ENCODE measurements around the gene DNER. TPM values are rescaled to one million over a fixed set of nuclear protein-coding genes. Genes with fewer than 3 reads are reported as not detected.
A peak's percentile ranks its signal among the peaks of the same experiment; 100 is the strongest.
"Not testable (repeated sequence)": the region's sequence is repeated elsewhere in the genome, so short reads cannot be mapped to it uniquely, and the experiment has no call there.

DNER gene
- polyA plus RNA-seq, 6 donors from 2014 or later: not detected

- peaks cover 13 to 30% (median 21%) of the 10 kb centered on the region in 3 donors for H3K27me3 Mint-ChIP-seq
- H3K36me3 Mint-ChIP-seq: peaks cover 0 to under 1% of the 10 kb centered on the region in 2 donors
- H3K9me3 Mint-ChIP-seq: peaks cover 2 to 3% (median 2%) of the 10 kb centered on the region in 7 donors
- ATAC-seq (ENCODE audit: low read depth in 2 of 2) (no peak), DNase-seq (no peak)
- H3K27ac Mint-ChIP-seq: no peak overlapping the region
- H3K4me1 Mint-ChIP-seq: no peaks in the 10 kb centered on the region
- H3K4me3 Mint-ChIP-seq: no peak overlapping the region
Observed at GRCh38 chr2:229731916-229732315, 17.6 kb upstream of the DNER start.

DNA sequence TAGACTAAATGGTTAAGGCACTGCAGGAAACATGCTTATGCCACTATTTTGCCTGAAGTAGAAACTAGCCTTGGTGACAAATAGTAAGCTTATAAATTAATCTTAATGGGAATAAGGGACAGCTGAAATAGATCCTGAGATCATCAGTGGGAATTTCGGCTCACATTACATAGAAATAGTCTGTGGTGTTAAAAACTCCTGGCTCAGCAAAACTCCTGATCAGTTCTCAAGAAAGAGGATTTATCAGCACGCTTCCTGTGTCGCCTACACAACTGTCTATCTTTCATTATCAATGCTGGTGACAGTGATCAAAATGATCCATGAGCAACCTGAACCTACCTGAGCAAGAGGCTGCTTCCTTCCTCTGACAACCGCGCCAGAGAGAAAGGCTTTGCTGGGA is 17.0 kb upstream of the DNER start:
- no peaks in the 10 kb centered on the region for H3K4me1 Mint-ChIP-seq
- no peaks in the 10 kb centered on the region for H3K36me3 Mint-ChIP-seq
- no peak overlapping the region for H3K27ac Mint-ChIP-seq
- no peaks in the 10 kb centered on the region for H3K9me3 Mint-ChIP-seq
- DNase-seq (no peak), ATAC-seq (ENCODE audit: low read depth in 2 of 2) (no peak)
- H3K27me3 Mint-ChIP-seq: peaks cover 13 to 36% (median 21%) of the 10 kb centered on the region in 3 donors
- no peak overlapping the region for H3K4me3 Mint-ChIP-seq

GRCh38 chr2:229728370-229728769 is 14.0 kb upstream of the DNER start:
- Mint-ChIP-seq H3K27ac (no peak overlapping the region), H3K36me3 (no peaks in the 10 kb centered on the region), H3K27me3 (peaks cover 24 to 38% (median 25%) of the 10 kb centered on the region in 3 donors), H3K4me3 (no peak overlapping the region), H3K4me1 (no peaks in the 10 kb centered on the region), H3K9me3 (peaks cover 0 to 1% (median 0%) of the 10 kb centered on the region in 7 donors)
- DNase-seq: no peak
- ATAC-seq (ENCODE audit: low read depth in 2 of 2): no peak

- ATAC-seq (ENCODE audit: low read depth in 2 of 2) (no peak), DNase-seq (no peak)
- Mint-ChIP-seq H3K27me3 (peaks cover 22 to 32% (median 28%) of the 10 kb centered on the region in 3 donors), H3K27ac (no peak overlapping the region), H3K36me3 (no peaks in the 10 kb centered on the region), H3K4me1 (no peaks in the 10 kb centered on the region), H3K4me3 (no peak overlapping the region), H3K9me3 (peaks cover 0 to 1% (median 0%) of the 10 kb centered on the region in 7 donors)
Observed at GRCh38 chr2:229726643-229727042, 12.3 kb upstream of the DNER start.

- Mint-ChIP-seq H3K27ac (no peak overlapping the region), H3K4me1 (no peaks in the 10 kb centered on the region), H3K9me3 (peaks cover 0 to 1% (median 0%) of the 10 kb centered on the region in 7 donors), H3K4me3 (no peak overlapping the region), H3K36me3 (no peaks in the 10 kb centered on the region), H3K27me3 (peaks cover 22 to 32% (median 28%) of the 10 kb centered on the region in 3 donors)
- DNase-seq (no peak), ATAC-seq (ENCODE audit: low read depth in 2 of 2) (no peak)
Observed at GRCh38 chr2:229725716-229726574, 11.6 kb upstream of the DNER start.

DNA sequence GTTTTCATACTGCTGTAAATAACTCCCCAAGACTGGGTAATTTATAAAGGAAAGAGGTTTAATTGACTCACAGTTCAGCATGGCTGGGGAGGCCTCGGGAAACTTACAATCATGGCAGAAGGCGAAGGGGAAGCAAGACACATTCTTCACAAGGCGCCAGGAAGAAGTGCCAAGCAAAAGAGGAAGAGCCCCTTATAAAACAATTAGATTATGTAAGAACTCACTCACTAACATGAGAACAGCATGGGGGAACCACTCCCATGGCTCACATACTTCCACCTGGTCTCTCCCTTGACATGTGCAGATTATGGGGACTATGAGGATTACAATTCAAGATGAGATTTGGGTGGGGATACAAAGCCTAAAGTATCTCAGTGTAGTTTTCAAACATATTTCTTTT is 8.8 kb upstream of the DNER start:
- not testable (repeated sequence) for H3K9me3 Mint-ChIP-seq; ATAC-seq (ENCODE audit: low read depth in 2 of 2); H3K36me3 Mint-ChIP-seq; DNase-seq; H3K4me1 Mint-ChIP-seq; H3K27ac Mint-ChIP-seq; H3K4me3 Mint-ChIP-seq
- peaks cover 33 to 47% (median 42%) of the 10 kb centered on the region in 3 donors for H3K27me3 Mint-ChIP-seq

DNA sequence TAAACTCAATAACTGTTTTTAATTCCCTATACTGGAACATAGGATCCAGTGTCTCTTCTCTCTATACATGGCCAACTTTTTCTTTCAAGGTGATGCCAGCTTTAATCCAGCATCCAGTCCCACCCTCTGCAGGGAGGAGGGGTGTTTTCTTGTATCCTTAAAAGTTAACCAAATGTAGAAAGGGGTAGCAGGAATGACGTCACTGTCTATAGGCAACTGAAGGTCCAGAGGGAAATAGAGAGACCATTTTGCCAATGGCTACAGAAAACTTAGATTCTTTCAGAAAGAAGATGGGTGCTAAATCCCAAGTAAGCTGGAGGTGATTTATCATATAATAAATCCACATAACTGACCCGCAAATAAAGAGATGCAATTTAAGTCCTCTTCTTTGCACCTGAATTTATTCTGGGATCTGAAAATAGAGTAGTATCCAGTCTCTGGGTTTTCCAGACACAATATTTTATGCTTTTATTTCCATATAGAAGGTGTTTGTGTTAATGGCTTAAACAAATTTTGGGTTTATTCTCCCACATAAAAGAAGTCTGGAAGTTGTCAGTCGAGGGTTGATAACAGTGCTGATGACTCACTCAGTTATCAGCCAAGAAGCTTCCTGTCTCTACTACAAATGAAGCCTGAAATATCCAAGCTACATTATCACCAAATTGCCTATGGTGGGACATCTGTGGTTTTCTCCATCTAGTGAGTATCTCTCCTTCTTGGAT is 5.7 kb upstream of the DNER start:
- H3K4me1 Mint-ChIP-seq: peaks cover 0 to 7% (median 6%) of the 10 kb centered on the region in 3 donors
- no peak overlapping the region for H3K27ac Mint-ChIP-seq
- no peak overlapping the region for H3K4me3 Mint-ChIP-seq
- peaks cover 55 to 69% (median 62%) of the 10 kb centered on the region in 3 donors for H3K27me3 Mint-ChIP-seq
- no peaks in the 10 kb centered on the region for H3K36me3 Mint-ChIP-seq
- no peak for DNase-seq
- H3K9me3 Mint-ChIP-seq: peaks cover 0 to 1% (median 0%) of the 10 kb centered on the region in 7 donors
- no peak for ATAC-seq (ENCODE audit: low read depth in 2 of 2)

DNA sequence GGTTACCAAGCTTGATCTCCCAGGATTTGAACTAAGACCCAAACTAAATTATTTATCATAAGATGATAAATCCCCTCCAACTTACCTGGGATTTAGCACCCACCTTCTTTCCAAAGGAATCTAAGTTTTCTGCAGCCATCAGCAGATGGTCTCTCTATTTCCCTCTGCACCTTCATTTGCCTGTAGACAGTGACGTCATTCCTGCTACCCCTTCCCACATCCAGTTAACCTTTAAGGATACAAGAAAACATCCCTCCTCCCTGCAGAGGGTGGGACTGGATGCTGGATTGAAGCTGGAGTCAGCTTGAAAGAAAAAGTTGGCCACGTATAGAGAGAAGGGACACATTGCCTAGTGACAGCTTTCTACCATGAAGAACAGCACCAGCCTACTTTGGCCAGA is 3.7 kb upstream of the DNER start:
- Mint-ChIP-seq H3K4me1 (peaks cover 4 to 12% (median 11%) of the 10 kb centered on the region in 3 donors), H3K4me3 (no peak overlapping the region), H3K36me3 (no peaks in the 10 kb centered on the region), H3K27me3 (peaks cover 46 to 61% (median 52%) of the 10 kb centered on the region in 3 donors), H3K9me3 (peaks cover 0 to under 1% (median 0%) of the 10 kb centered on the region in 7 donors), H3K27ac (no peak overlapping the region)
- DNase-seq: no peak
- no peak for ATAC-seq (ENCODE audit: low read depth in 2 of 2)

DNA sequence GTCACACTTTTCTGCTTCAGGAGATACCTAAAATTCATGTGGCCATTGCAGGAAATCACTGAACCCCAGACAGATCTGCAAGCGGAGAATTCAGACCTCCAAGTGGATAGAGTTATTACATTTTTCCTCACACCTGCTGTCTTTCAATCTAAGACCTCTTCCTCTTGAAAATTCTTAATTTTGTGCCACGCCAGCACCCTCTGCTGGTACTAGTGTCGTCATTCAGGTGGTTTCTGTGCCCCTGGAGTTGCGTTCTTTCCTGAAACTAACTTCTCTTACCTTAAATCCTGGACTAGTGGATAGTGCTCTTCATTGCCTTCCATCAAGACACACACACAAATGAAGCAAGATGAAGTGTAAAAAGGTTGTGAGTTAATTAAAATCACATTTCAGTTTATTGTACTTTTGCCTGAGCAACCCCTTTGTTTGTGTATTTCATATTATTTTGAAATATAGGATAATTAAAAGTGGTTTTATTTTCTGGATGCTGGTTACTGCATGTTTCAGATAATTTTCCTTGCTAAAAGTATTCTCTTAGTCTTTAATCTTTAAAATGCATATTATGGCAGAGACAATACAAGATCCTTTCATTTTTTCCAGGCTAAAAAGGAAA is 1.6 kb upstream of the DNER start:
- Mint-ChIP-seq H3K27ac (peak overlapping the region in 1 of 6 donors; percentile 18), H3K9me3 (peaks cover 0 to 21% (median 2%) of the 10 kb centered on the region in 7 donors), H3K36me3 (peaks cover 4 to 16% of the 10 kb centered on the region in 2 donors), H3K27me3 (peaks cover 61 to 74% (median 70%) of the 10 kb centered on the region in 3 donors), H3K4me1 (peaks cover 4 to 13% (median 13%) of the 10 kb centered on the region in 3 donors), H3K4me3 (peak overlapping the region in 6 of 8 donors; percentile 24 to 79 (median 49))
- DNase-seq: peak; percentile 8
- ATAC-seq (ENCODE audit: low read depth in 2 of 2): no peak

- peaks cover 70 to 79% (median 72%) of the 10 kb centered on the region in 3 donors for H3K27me3 Mint-ChIP-seq
- peak overlapping the region in 7 of 8 donors; percentile 40 to 76 (median 48) for H3K4me3 Mint-ChIP-seq
- peaks cover 4 to 16% of the 10 kb centered on the region in 2 donors for H3K36me3 Mint-ChIP-seq
- ATAC-seq (ENCODE audit: low read depth in 2 of 2) (peak; percentile 27 to 35), DNase-seq (no peak)
- H3K27ac Mint-ChIP-seq: no peak overlapping the region
- peaks cover 0 to 24% (median 2%) of the 10 kb centered on the region in 7 donors for H3K9me3 Mint-ChIP-seq
- H3K4me1 Mint-ChIP-seq: peaks cover 4 to 13% (median 13%) of the 10 kb centered on the region in 3 donors
Observed at GRCh38 chr2:229714736-229715541, 584 bp upstream of the DNER start.

- peaks cover 4 to 16% of the 10 kb centered on the region in 2 donors for H3K36me3 Mint-ChIP-seq
- peak; percentile 34 to 45 for ATAC-seq (ENCODE audit: low read depth in 2 of 2)
- peaks cover 60 to 70% (median 62%) of the 10 kb centered on the region in 3 donors for H3K27me3 Mint-ChIP-seq
- peak overlapping the region in 1 of 6 donors; percentile 61 for H3K27ac Mint-ChIP-seq
- peaks cover 0 to 24% (median 2%) of the 10 kb centered on the region in 7 donors for H3K9me3 Mint-ChIP-seq
- H3K4me1 Mint-ChIP-seq: peaks cover 4 to 13% (median 13%) of the 10 kb centered on the region in 3 donors
- peak overlapping the region; percentile 6 to 79 (median 59) for H3K4me3 Mint-ChIP-seq
- no peak for DNase-seq
Observed at GRCh38 chr2:229713371-229714079, 830 bp downstream of the DNER start.

- Mint-ChIP-seq H3K9me3 (peaks cover 0 to 24% (median 2%) of the 10 kb centered on the region in 7 donors), H3K4me3 (peak overlapping the region in 1 of 8 donors; percentile 29), H3K27ac (peak overlapping the region in 1 of 6 donors; percentile 18), H3K27me3 (peaks cover 55 to 67% (median 60%) of the 10 kb centered on the region in 3 donors), H3K36me3 (peaks cover 4 to 16% of the 10 kb centered on the region in 2 donors), H3K4me1 (peaks cover 4 to 13% (median 13%) of the 10 kb centered on the region in 3 donors)
- DNase-seq: no peak
- ATAC-seq (ENCODE audit: low read depth in 2 of 2): no peak
Observed at GRCh38 chr2:229712136-229712535, 2.2 kb downstream of the DNER start.

All from naive B cell (primary cell).